ENCODE data around the gene MTMR12. TPM values are rescaled to one million over a fixed set of nuclear protein-coding genes. Genes with fewer than 3 reads are reported as not detected.
A peak's percentile ranks its signal among the peaks of the same experiment; 100 is the strongest.

The MTMR12 gene
- total RNA-seq, 1 experiment from 2014 or later: 42.7 TPM

DNA sequence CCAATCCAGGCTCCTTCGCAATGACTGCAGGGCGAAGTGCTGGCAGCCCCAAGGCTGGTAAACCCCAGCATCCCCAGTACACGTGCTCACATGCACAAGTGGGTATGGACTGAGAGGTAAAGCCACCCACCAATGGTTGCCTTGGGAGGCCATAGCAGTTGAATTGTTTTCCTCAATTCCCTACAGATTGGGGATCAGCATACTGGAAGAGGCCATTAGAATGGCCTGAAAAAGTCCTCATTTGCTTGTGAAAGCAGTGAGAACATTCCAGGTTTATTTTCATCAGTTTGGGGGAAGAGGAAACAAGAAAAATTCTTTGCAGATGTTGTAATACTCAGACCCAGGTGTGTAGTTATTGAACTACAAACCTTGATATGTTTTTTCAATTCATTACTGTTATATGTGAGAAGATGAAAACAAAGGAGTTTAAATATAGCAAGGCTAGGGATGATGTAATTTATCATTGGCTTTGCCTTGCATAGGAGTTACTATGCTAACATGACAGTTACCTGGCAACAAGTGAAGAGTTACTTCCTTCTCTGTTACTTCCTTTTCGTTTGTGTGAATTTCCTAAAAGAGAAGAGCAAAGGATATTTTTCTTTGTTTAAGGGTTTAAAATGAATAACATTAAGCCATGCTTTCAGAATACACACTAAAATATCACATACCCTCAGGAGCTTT lies 36.4 kb downstream of the MTMR12 start (continued):
- TF ChIP-seq, protein P1, sequence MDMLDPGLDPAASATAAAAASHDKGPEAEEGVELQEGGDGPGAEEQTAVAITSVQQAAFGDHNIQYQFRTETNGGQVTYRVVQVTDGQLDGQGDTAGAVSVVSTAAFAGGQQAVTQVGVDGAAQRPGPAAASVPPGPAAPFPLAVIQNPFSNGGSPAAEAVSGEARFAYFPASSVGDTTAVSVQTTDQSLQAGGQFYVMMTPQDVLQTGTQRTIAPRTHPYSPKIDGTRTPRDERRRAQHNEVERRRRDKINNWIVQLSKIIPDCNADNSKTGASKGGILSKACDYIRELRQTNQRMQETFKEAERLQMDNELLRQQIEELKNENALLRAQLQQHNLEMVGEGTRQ (CRISPR knock-in tag; IDR thresholded peaks at IDR 0.05): peak; percentile 48

DNA sequence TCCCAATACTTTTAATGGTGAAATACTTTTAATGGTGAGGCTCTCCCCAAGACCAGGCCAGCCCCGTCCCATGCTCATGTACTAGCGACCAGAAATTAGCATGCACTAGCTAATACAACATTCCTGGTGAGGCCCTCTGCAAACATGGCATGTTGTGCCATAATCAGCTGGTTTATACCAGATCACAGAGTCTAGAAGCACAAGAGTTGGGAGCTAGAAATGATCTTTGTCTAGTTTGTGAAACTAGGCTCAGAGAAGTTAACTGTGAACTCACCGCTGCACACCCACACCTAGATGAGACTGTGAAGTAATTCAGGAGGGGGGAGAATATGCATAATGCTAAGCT lies 37.4 kb downstream of the MTMR12 start:
- no peak for TF ChIP-seq ETV6 (CRISPR knock-in tag; IDR thresholded peaks at IDR 0.05)
- TF ChIP-seq, protein P2, sequence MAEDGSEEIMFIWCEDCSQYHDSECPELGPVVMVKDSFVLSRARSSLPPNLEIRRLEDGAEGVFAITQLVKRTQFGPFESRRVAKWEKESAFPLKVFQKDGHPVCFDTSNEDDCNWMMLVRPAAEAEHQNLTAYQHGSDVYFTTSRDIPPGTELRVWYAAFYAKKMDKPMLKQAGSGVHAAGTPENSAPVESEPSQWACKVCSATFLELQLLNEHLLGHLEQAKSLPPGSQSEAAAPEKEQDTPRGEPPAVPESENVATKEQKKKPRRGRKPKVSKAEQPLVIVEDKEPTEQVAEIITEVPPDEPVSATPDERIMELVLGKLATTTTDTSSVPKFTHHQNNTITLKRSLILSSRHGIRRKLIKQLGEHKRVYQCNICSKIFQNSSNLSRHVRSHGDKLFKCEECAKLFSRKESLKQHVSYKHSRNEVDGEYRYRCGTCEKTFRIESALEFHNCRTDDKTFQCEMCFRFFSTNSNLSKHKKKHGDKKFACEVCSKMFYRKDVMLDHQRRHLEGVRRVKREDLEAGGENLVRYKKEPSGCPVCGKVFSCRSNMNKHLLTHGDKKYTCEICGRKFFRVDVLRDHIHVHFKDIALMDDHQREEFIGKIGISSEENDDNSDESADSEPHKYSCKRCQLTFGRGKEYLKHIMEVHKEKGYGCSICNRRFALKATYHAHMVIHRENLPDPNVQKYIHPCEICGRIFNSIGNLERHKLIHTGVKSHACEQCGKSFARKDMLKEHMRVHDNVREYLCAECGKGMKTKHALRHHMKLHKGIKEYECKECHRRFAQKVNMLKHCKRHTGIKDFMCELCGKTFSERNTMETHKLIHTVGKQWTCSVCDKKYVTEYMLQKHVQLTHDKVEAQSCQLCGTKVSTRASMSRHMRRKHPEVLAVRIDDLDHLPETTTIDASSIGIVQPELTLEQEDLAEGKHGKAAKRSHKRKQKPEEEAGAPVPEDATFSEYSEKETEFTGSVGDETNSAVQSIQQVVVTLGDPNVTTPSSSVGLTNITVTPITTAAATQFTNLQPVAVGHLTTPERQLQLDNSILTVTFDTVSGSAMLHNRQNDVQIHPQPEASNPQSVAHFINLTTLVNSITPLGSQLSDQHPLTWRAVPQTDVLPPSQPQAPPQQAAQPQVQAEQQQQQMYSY (CRISPR knock-in tag; IDR thresholded peaks at IDR 0.05): no peak
- TF ChIP-seq, protein P3, sequence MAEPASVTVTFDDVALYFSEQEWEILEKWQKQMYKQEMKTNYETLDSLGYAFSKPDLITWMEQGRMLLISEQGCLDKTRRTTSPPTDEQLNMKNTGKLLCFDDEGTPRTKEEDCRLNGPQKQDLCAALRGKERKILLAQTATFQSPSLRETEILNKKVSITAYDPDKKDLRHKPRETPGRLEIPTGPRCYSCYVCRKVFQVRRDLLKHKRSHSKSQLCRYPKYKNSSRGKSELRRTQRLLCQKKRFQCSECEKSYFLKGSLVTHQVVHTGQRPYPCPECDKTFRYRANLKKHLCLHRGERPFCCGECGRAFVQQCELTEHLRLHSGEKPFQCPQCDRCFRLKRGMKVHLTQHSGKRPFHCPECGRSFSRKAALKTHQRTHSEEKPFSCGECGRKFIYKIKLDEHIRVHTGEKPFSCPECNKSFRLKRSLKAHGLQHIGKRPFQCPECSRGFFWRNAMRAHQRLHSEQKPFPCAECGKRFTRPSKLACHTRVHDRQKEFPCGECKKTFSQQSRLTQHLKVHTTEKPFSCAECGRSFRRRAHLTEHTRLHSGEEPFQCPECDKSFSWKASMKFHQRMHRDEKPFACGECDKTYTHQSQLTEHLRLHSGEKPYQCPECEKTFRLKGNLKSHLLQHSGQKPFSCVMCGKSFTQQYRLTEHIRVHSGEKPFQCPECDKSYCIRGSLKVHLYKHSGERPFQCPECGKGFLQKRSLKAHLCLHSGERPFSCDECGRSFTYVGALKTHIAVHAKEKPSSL (CRISPR knock-in tag; conservative IDR thresholded peaks at IDR 0.05): no peak
- no peak for TF ChIP-seq SMAD3 (CRISPR knock-in tag; IDR thresholded peaks at IDR 0.05; ENCODE audit: borderline replicate concordance)
- no peak for TF ChIP-seq ZNF671 (CRISPR knock-in tag; IDR thresholded peaks at IDR 0.05)
- TF ChIP-seq, protein P4, sequence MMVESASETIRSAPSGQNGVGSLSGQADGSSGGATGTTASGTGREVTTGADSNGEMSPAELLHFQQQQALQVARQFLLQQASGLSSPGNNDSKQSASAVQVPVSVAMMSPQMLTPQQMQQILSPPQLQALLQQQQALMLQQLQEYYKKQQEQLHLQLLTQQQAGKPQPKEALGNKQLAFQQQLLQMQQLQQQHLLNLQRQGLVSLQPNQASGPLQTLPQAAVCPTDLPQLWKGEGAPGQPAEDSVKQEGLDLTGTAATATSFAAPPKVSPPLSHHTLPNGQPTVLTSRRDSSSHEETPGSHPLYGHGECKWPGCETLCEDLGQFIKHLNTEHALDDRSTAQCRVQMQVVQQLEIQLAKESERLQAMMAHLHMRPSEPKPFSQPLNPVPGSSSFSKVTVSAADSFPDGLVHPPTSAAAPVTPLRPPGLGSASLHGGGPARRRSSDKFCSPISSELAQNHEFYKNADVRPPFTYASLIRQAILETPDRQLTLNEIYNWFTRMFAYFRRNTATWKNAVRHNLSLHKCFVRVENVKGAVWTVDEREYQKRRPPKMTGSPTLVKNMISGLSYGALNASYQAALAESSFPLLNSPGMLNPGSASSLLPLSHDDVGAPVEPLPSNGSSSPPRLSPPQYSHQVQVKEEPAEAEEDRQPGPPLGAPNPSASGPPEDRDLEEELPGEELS (CRISPR knock-in tag; IDR thresholded peaks at IDR 0.05): no peak
- no peak for TF ChIP-seq ZNF232 (CRISPR knock-in tag; IDR thresholded peaks at IDR 0.05)
- DNase-seq (ENCODE audit: low spot score) (no peak), ATAC-seq (no peak)
- H3K27ac Mint-ChIP-seq: peak overlapping the region; percentile 98
- ChIA-PET CTCF (interaction anchor here (0.6 to 1.8 kb wide), 5 partner anchors 9 to 54 kb away, joined by 3 to 6 read pairs (median 3); no protein-coding TSS in a partner anchor), POLR2A (no interaction called here)
- H3K9me3 Mint-ChIP-seq: no peaks in the 10 kb centered on the region
- H3K27me3 Mint-ChIP-seq (ENCODE audit: low read depth): no peaks in the 10 kb centered on the region
- H3K4me1 Mint-ChIP-seq: peaks cover 61% of the 10 kb centered on the region
- H3K4me3 Mint-ChIP-seq: no peak overlapping the region
- peaks cover 35% of the 10 kb centered on the region for H3K36me3 Mint-ChIP-seq

DNA sequence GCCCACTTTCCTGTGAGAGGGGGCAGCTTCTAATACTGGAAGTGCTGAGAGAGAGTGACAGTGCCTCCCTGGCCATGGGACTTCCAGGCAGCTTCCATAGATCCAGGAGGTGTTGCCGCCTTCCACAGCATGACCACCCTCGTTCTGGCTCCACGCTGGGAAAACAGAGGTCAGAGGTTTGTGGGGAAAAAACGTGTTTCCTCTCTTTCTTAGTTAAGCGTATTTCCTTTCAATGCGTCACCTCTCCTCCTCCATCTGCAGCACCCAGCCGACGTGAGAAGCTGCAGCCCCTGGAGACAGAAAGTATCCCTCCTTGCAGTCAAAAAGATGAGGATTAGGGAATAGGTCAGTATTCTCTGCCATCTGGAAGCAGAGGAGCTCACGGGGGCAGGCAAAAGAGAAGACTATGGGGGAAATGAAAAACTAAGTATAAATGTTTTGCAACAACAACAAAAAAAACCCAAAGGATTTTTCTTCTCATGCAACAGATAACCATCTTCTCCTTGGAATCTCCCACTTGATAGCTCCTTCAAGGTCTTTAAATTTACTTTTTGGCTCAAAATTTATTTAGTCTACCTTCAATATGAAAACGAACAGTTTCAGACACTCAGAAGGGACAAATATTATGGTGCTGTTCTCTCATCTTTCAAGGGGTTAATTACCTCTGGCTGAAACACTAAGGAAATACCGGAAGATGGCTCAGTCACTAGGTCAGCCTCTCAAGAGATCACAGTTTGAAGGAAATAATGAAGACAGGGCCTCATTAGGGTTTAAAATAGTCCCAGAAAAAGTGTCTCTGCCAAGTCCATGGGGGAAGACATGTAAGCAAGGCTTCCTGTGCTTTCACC lies 38.0 kb downstream of the MTMR12 start:
- peaks cover 41% of the 10 kb centered on the region for H3K36me3 Mint-ChIP-seq
- CTCF ChIA-PET: interaction anchor here (0.6 to 0.9 kb wide), 4 partner anchors 10 to 55 kb away, joined by 3 to 5 read pairs (median 3); no protein-coding TSS in a partner anchor
- POLR2A ChIA-PET: interaction anchor here (0.8 kb wide), 1 partner anchor 45 kb away, joined by 3 read pairs; no protein-coding TSS in a partner anchor

More for the DNA sequence above, 38.0 kb downstream of the MTMR12 start:
- Mint-ChIP-seq H3K4me1 (peaks cover 56% of the 10 kb centered on the region), H3K27ac (peak overlapping the region; percentile 98), H3K27me3 (ENCODE audit: low read depth) (no peaks in the 10 kb centered on the region), H3K9me3 (no peaks in the 10 kb centered on the region), H3K4me3 (no peak overlapping the region)
- DNase-seq (ENCODE audit: low spot score) (no peak), ATAC-seq (no peak; the same call in 1 of the 2 replicates)
- TF ChIP-seq EMX1 (CRISPR knock-in tag; IDR thresholded peaks at IDR 0.05): no peak
- no peak for TF ChIP-seq ZBTB21 (CRISPR knock-in tag; IDR thresholded peaks at IDR 0.05; ENCODE audit: borderline replicate concordance)
- TF ChIP-seq NR2C2 (CRISPR knock-in tag; IDR thresholded peaks at IDR 0.05): no peak
- TF ChIP-seq, protein P1 (CRISPR knock-in tag; IDR thresholded peaks at IDR 0.05): no peak

Measured in WTC11 (cell line).